Peyer's patch (tissue), 4 donors: ENCODE measurements around the gene ARMC9. TPM values are rescaled to one million over a fixed set of nuclear protein-coding genes. Genes with fewer than 3 reads are reported as not detected.
"Not testable (repeated sequence)": the region's sequence is repeated elsewhere in the genome, so short reads cannot be mapped to it uniquely, and the experiment has no call there.

Source experiments
- DNase-seq, 3 donors: peaks; one replicate each; pipeline ENCODE4 v3.0.0-alpha.2; 2017 to 2019
- H3K27ac ChIP-seq, 4 donors: fragments of 200-600 bp; sonication (generic); one replicate each; pipeline ENCODE4 v1.5.1; 2016 to 2019
- H3K27me3 ChIP-seq, 2 donors: fragments of 200-600 bp; sonication (generic); one replicate each; pipeline ENCODE4 v1.5.1; 2019
- H3K36me3 ChIP-seq, 3 donors: fragments of 200-600 bp; sonication (generic); one replicate each; pipeline ENCODE4 v1.5.1; 2016 to 2019
- H3K4me1 ChIP-seq, 4 donors: fragments of 200-600 bp; sonication (generic); one replicate each; pipeline ENCODE4 v1.5.1; 2016 to 2019
- H3K4me3 ChIP-seq, 4 donors: fragments of 200-600 bp; sonication (generic); 1 replicate in 3 of 4; 2 replicates in 1 of 4; pipeline ENCODE4 v1.5.1; 2016 to 2019; ENCODE audit warnings: mild to moderate bottlenecking in 1 of 4
- H3K9me3 ChIP-seq, 4 donors: fragments of 200-600 bp; sonication (generic); one replicate each; pipeline ENCODE4 v1.5.1; 2016 to 2019; ENCODE audit warnings: mild to moderate bottlenecking in 1 of 4
- CTCF ChIP-seq, 6 experiments: fragments of 450-650 bp in 4 of 6; fragments of 200-600 bp in 2 of 6; sonication (generic) in 1 of 6; IDR thresholded peaks; one replicate each; pipeline ENCODE4 v1.5.1; 2017 to 2019; ENCODE audit warnings: antibody characterized with exemption in 6 of 6, mild to moderate bottlenecking in 3 of 6, moderate library complexity in 1 of 6
- POLR2A ChIP-seq, 2 donors: fragments of 450-650 bp; IDR thresholded peaks; one replicate each; pipeline ENCODE4 v1.5.1; 2017; ENCODE audit warnings: antibody characterized with exemption in 2 of 2, mild to moderate bottlenecking in 2 of 2, moderate library complexity in 2 of 2
- total RNA-seq, 4 donors: library from RNA; depleted of rRNA; stranded (reverse); fragments of >200 nt; gene quantifications; one replicate each; pipeline ENCODE4 v1.1.0, GENCODE V29; 2016

The ARMC9 gene
- total RNA-seq, 4 donors from 2014 or later, result 3.3 to 15.7 (median 10.5) TPM

GRCh38 chr2:231298091-231298490, 99.7 kb downstream of the ARMC9 start:
- TF ChIP-seq POLR2A (IDR thresholded peaks at IDR 0.05), result no peak
- Histone ChIP-seq H3K27me3 (no peaks in the 10 kb centered on the region), H3K36me3 (no peaks in the 10 kb centered on the region), H3K9me3 (no peaks in the 10 kb centered on the region), H3K4me1 (peaks cover 0 to 14% (median 0%) of the 10 kb centered on the region in 4 donors), H3K27ac (no peak overlapping the region), H3K4me3 (no peak overlapping the region)
- no peak for DNase-seq

- TF ChIP-seq CTCF (IDR thresholded peaks at IDR 0.05), result no peak
- TF ChIP-seq POLR2A (IDR thresholded peaks at IDR 0.05), result no peak
- Histone ChIP-seq H3K36me3 (no peaks in the 10 kb centered on the region), H3K4me3 (no peak overlapping the region), H3K4me1 (peaks cover 0 to 9% (median 0%) of the 10 kb centered on the region in 4 donors), H3K27me3 (no peaks in the 10 kb centered on the region), H3K9me3 (no peaks in the 10 kb centered on the region), H3K27ac (no peak overlapping the region)
- DNase-seq, result no peak
These were observed 100.8 kb downstream of the ARMC9 start for GRCh38 chr2:231299267-231299666.

GRCh38 chr2:231300020-231300721, 101.7 kb downstream of the ARMC9 start:
- Histone ChIP-seq H3K36me3 (no peaks in the 10 kb centered on the region), H3K9me3 (no peaks in the 10 kb centered on the region), H3K27ac (no peak overlapping the region), H3K27me3 (no peaks in the 10 kb centered on the region), H3K4me3 (no peak overlapping the region), H3K4me1 (peaks cover 0 to 13% (median 0%) of the 10 kb centered on the region in 4 donors)
- no peak for TF ChIP-seq POLR2A (IDR thresholded peaks at IDR 0.05)
- no peak for TF ChIP-seq CTCF (IDR thresholded peaks at IDR 0.05)
- no peak for DNase-seq

- no peak for TF ChIP-seq POLR2A (IDR thresholded peaks at IDR 0.05)
- no peak for TF ChIP-seq CTCF (IDR thresholded peaks at IDR 0.05)
- DNase-seq, result no peak
- H3K27me3 ChIP-seq, result no peaks in the 10 kb centered on the region
- no peaks in the 10 kb centered on the region for H3K9me3 ChIP-seq
- peaks cover 0 to 17% (median 0%) of the 10 kb centered on the region in 4 donors for H3K4me1 ChIP-seq
- no peak overlapping the region for H3K4me3 ChIP-seq
- no peak overlapping the region for H3K27ac ChIP-seq
- H3K36me3 ChIP-seq, result no peaks in the 10 kb centered on the region
These were observed 102.3 kb downstream of the ARMC9 start for GRCh38 chr2:231300722-231301076.

GRCh38 chr2:231304259-231304658, 105.8 kb downstream of the ARMC9 start:
- DNase-seq, H3K27ac ChIP-seq, H3K27me3 ChIP-seq, H3K36me3 ChIP-seq, H3K4me3 ChIP-seq, H3K4me1 ChIP-seq, H3K9me3 ChIP-seq: not testable (repeated sequence)

- Histone ChIP-seq H3K27me3 (no peaks in the 10 kb centered on the region), H3K36me3 (no peaks in the 10 kb centered on the region), H3K9me3 (no peaks in the 10 kb centered on the region), H3K4me1 (peaks cover 0 to 8% (median 0%) of the 10 kb centered on the region in 4 donors), H3K4me3 (no peak overlapping the region), H3K27ac (no peak overlapping the region)
- no peak for DNase-seq
- TF ChIP-seq CTCF (IDR thresholded peaks at IDR 0.05), result no peak
- TF ChIP-seq POLR2A (IDR thresholded peaks at IDR 0.05), result no peak
These were observed 106.8 kb downstream of the ARMC9 start for GRCh38 chr2:231305221-231305620.
